Measurements from ENCODE around the gene SHLD2.
"Not testable (repeated sequence)": the region's sequence is repeated elsewhere in the genome, so short reads cannot be mapped to it uniquely, and the experiment has no call there.

Gene SHLD2

DNA sequence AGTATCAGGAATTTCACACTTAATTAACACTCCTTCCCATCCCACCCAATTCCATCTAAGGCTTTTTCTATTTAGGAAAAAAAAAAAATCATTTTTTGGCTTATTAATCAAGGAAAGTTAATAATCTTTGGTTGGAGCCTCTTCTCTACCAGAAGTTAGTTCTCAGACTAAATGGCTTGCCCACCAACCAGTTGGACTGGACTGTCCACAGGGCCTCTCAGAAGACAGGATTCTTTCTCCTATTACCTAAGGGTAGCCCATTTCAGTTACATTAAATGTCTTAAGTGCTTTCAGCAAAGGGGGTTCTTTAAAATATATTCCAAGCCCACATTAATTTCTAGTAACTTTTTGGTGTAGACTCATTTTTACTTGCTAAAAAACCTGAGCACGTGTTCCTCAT lies 35.6 kb upstream of the SHLD2 start:
- no peak overlapping the region for H3K4me3 ChIP-seq
- no peak for DNase-seq (ENCODE audit: low read depth, low spot score)
- no peak overlapping the region for H3K9ac ChIP-seq (ENCODE audit: insufficient read length)
- H3K36me3 ChIP-seq (ENCODE audit: insufficient read depth, low read length) = peaks cover 16% of the 10 kb centered on the region; the same call in 1 of the 2 replicates
- no peak for TF ChIP-seq POLR2AphosphoS5 (IDR thresholded peaks at IDR 0.05; ENCODE audit: borderline replicate concordance, low read depth, low read length)
- no peak for TF ChIP-seq EZH2 (IDR thresholded peaks at IDR 0.05)
- TF ChIP-seq FOXP2 (optimal IDR thresholded peaks at IDR 0.05; ENCODE audit: control extremely low read depth, extremely low read length, insufficient read depth) = no peak
- H3K9me3 ChIP-seq (ENCODE audit: low read depth, low read length) = no peaks in the 10 kb centered on the region
- no peak overlapping the region for H3K27ac ChIP-seq

DNA sequence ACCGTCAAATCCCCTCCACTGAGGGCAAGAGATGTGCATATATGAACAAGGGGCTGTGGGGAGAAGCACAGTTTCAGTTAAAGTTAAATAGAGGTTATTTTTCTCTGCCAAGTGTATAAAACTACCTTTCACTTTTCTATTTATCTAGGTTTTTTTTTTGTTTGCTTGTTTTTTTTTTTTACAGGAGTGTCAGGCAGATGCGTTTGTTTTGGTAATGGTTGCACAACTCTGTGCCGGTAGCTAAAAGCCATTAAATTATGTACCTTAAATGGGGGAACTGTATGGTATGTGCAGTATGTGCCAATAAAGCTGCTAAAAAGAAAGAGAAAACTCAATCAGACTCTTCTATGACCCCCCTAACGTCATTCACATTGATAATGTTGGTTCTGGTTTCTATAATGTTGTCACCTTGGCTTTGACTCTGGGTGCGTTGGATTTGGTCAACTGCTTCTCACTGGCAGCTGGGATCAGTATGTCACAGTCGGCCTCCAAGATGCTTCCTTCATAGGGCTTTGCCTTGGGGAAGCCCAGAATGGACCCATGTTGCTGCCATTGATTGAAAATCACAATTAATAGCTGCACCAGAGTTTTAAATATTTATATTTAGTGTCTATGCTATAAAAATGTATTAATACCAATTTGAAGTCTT lies 34.6 kb upstream of the SHLD2 start:
- H3K9me3 ChIP-seq (ENCODE audit: low read depth, low read length) = no peaks in the 10 kb centered on the region
- no peak overlapping the region for H3K9ac ChIP-seq (ENCODE audit: insufficient read length)
- H3K36me3 ChIP-seq (ENCODE audit: insufficient read depth, low read length) = peaks cover 16% of the 10 kb centered on the region; the same call in 1 of the 2 replicates
- no peak for DNase-seq (ENCODE audit: low read depth, low spot score)
- TF ChIP-seq EZH2 (IDR thresholded peaks at IDR 0.05) = no peak
- no peak for TF ChIP-seq POLR2AphosphoS5 (IDR thresholded peaks at IDR 0.05; ENCODE audit: borderline replicate concordance, low read depth, low read length)
- no peak for TF ChIP-seq FOXP2 (optimal IDR thresholded peaks at IDR 0.05; ENCODE audit: control extremely low read depth, extremely low read length, insufficient read depth)
- no peak overlapping the region for H3K27ac ChIP-seq
- no peak overlapping the region for H3K4me3 ChIP-seq

DNA sequence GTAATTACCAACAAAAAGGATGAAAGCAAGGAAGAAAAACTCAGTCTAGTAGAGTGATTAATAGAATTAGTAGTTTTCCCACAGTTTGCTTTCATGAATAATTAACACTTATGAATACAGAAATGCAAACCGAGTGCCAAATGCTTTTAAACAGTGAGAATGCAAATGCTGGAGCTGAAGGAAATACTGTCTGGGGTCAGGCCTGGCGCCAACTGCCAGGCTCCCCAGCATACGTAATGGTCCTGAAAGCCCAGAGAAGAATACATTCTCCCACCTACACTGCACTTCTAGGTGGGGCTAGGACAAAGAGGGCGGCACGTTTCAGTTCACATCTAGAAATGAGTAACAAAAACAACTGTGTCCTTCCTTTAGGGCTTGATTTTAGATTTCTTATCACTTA lies 30.4 kb upstream of the SHLD2 start:
- DNase-seq (ENCODE audit: low read depth, low spot score) = no peak
- Histone ChIP-seq H3K9ac (ENCODE audit: insufficient read length) (no peak overlapping the region), H3K27ac (no peak overlapping the region), H3K36me3 (ENCODE audit: insufficient read depth, low read length) (peaks cover 21% of the 10 kb centered on the region; the same call in 1 of the 2 replicates), H3K9me3 (ENCODE audit: low read depth, low read length) (no peaks in the 10 kb centered on the region), H3K4me3 (no peak overlapping the region)
- no peak for TF ChIP-seq EZH2 (IDR thresholded peaks at IDR 0.05)

DNA sequence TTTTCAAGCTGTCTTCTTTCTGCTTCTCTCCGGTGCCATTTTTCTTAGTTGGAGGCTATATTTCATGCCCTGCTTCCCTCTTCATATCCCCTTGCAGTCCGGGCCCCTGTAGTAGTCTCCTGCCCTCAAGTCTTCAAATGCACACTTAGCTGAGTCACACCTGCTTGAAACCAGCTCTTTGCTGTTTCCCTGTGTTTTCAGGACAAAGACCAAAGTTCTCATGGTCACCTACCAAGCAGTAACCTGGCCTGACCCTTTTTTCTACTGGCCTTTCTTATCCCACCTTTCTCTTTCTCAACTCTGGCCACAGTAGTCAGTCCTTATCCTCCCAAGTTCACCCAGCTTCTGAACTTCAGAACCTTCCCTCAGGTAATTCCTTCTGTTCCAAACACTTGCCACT lies 28.8 kb upstream of the SHLD2 start:
- no peak for DNase-seq (ENCODE audit: low read depth, low spot score)
- H3K4me3 ChIP-seq = no peak overlapping the region
- peaks cover 12% of the 10 kb centered on the region; the same call in 1 of the 2 replicates for H3K36me3 ChIP-seq (ENCODE audit: insufficient read depth, low read length)
- no peaks in the 10 kb centered on the region for H3K9me3 ChIP-seq (ENCODE audit: low read depth, low read length)
- H3K27ac ChIP-seq = no peak overlapping the region
- no peak overlapping the region for H3K9ac ChIP-seq (ENCODE audit: insufficient read length)
- TF ChIP-seq FOXP2 (optimal IDR thresholded peaks at IDR 0.05; ENCODE audit: control extremely low read depth, extremely low read length, insufficient read depth) = no peak

DNA sequence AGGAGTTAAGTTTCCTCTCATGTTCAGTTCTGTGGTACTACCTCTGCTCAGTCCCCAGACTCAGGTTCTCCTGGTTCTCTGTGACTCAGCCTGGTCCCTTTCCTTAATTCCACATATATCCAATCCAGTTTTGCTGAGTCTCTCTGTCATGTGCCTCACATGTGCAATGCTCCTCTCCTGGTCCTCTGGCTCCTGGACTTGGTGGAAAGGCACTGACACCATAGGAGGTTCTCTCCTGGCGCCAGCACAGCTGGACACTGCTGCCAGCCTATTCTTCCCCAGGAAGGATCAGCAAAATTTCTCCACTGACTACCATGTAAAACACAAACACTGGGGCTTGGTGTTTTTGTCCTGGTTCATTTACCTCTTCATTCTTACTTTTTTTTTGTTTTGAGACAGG lies 28.1 kb upstream of the SHLD2 start:
- H3K9ac ChIP-seq (ENCODE audit: insufficient read length) = no peak overlapping the region
- no peak overlapping the region for H3K4me3 ChIP-seq
- no peaks in the 10 kb centered on the region for H3K9me3 ChIP-seq (ENCODE audit: low read depth, low read length)
- peaks cover 12% of the 10 kb centered on the region; the same call in 1 of the 2 replicates for H3K36me3 ChIP-seq (ENCODE audit: insufficient read depth, low read length)
- TF ChIP-seq POLR2AphosphoS5 (IDR thresholded peaks at IDR 0.05; ENCODE audit: borderline replicate concordance, low read depth, low read length) (no peak), FOXP2 (optimal IDR thresholded peaks at IDR 0.05; ENCODE audit: control extremely low read depth, extremely low read length, insufficient read depth) (no peak), EZH2 (IDR thresholded peaks at IDR 0.05) (no peak)
- DNase-seq (ENCODE audit: low read depth, low spot score) = no peak
- H3K27ac ChIP-seq = no peak overlapping the region

DNA sequence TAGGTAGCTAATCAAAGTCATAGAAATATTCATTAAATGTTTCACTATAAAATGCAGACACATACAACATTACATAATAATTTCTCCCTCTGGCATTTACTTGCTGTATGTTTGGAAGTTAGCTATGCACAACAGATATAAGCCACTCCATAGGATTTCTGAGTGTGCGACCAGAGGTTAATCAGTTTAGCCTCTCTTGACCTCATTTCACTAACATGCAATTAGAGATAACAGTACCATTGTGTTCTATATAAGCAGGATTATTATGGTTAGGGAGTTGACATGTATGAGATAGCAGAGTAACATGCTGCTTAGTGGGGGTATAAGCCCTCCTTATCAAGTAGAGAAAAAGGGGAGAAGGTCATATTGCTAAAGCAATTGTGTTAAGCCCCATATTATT lies 26.7 kb upstream of the SHLD2 start:
- TF ChIP-seq POLR2AphosphoS5 (IDR thresholded peaks at IDR 0.05; ENCODE audit: borderline replicate concordance, low read depth, low read length) = no peak
- no peak for TF ChIP-seq FOXP2 (optimal IDR thresholded peaks at IDR 0.05; ENCODE audit: control extremely low read depth, extremely low read length, insufficient read depth)
- no peak for TF ChIP-seq EZH2 (IDR thresholded peaks at IDR 0.05)
- Histone ChIP-seq H3K9ac (ENCODE audit: insufficient read length) (no peak overlapping the region), H3K36me3 (ENCODE audit: insufficient read depth, low read length) (peaks cover 5% of the 10 kb centered on the region; the same call in 1 of the 2 replicates), H3K27ac (no peak overlapping the region), H3K9me3 (ENCODE audit: low read depth, low read length) (no peaks in the 10 kb centered on the region), H3K4me3 (no peak overlapping the region)
- DNase-seq (ENCODE audit: low read depth, low spot score) = no peak

DNA sequence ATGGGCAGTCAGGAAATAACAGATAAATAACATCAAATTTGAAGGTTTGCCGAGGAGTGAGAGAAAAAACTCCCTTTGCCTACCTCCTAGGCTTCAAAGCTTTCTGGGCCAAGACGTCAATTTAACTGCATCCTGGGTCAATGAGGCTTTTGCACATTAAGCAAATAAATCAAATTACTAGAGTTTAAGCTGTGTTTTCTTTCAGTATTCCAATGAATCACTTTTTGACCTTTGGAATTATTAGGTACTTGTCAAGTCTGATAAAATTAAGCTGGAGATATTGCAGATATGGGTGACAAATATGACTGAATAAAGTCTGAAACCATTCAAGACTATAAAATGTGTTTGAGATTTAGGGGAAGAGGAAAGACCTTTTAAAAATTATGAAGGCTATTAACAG lies 22.6 kb upstream of the SHLD2 start:
- Histone ChIP-seq H3K27ac (no peak overlapping the region), H3K4me3 (no peak overlapping the region), H3K36me3 (ENCODE audit: insufficient read depth, low read length) (peaks cover 5% of the 10 kb centered on the region; the same call in 1 of the 2 replicates), H3K9me3 (ENCODE audit: low read depth, low read length) (no peaks in the 10 kb centered on the region), H3K9ac (ENCODE audit: insufficient read length) (no peak overlapping the region)
- TF ChIP-seq POLR2AphosphoS5 (IDR thresholded peaks at IDR 0.05; ENCODE audit: borderline replicate concordance, low read depth, low read length) (no peak), EZH2 (IDR thresholded peaks at IDR 0.05) (no peak), FOXP2 (optimal IDR thresholded peaks at IDR 0.05; ENCODE audit: control extremely low read depth, extremely low read length, insufficient read depth) (no peak)
- no peak for DNase-seq (ENCODE audit: low read depth, low spot score)

DNA sequence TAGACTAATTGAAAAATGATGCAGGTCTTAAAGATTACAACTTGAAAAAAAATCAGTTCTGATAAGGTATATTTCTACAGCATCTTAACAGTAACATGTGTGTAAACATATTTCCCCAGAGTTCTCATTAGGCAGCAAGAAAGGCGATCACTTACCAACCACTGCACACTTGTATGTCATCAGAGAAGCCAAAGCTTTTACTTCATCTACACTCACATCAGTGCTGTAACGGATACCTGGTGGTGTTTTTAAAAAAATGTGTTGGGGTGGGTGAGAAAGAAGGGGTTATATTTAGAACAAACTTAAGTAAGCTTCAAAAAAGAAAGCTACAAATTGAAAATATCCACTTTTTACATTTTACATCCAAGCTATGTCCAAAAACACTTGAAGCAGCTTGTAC lies 18.6 kb upstream of the SHLD2 start:
- H3K4me3 ChIP-seq; H3K9me3 ChIP-seq (ENCODE audit: low read depth, low read length); H3K36me3 ChIP-seq (ENCODE audit: insufficient read depth, low read length); DNase-seq (ENCODE audit: low read depth, low spot score); H3K9ac ChIP-seq (ENCODE audit: insufficient read length); H3K27ac ChIP-seq: not testable (repeated sequence)

DNA sequence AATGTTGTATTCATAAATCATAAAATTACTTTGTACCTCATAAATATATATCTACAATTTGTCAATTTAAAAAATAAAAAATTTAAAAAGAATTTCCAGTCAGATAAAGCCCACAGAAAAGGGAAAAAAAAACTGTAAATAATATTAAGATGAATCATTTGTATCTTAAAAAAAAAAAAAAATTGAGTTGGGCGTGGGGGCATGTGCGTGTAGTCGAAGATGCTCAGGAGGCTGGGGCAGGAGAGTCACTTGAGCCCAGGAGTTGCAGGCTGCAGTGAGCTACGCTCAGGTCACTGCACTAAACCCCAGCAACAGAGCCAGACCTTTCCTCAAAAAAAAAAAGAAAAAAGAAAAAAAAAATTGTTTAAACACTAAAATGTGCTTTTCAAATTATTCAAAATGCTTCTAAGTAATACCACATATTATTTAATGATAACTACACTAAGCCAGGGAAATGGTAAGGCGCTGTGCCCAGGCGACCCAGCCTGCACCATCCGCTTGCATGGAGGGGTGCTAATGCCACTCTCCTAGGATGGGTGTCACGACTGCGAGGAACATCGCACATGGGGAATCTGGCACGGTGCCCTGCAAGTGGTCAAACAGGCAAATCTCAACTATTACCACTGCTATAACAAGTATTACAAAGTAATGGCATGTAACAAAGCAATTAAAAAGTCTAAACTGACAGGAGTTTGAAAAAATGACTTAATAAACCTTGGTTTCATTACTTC lies 15.7 kb upstream of the SHLD2 start:
- Histone ChIP-seq H3K4me3 (no peak overlapping the region), H3K9ac (ENCODE audit: insufficient read length) (no peak overlapping the region), H3K36me3 (ENCODE audit: insufficient read depth, low read length) (no peaks in the 10 kb centered on the region; the same call in 1 of the 2 replicates), H3K9me3 (ENCODE audit: low read depth, low read length) (no peaks in the 10 kb centered on the region), H3K27ac (no peak overlapping the region)
- no peak for DNase-seq (ENCODE audit: low read depth, low spot score)
- TF ChIP-seq EZH2 (IDR thresholded peaks at IDR 0.05) = no peak
- no peak for TF ChIP-seq FOXP2 (optimal IDR thresholded peaks at IDR 0.05; ENCODE audit: control extremely low read depth, extremely low read length, insufficient read depth)

DNA sequence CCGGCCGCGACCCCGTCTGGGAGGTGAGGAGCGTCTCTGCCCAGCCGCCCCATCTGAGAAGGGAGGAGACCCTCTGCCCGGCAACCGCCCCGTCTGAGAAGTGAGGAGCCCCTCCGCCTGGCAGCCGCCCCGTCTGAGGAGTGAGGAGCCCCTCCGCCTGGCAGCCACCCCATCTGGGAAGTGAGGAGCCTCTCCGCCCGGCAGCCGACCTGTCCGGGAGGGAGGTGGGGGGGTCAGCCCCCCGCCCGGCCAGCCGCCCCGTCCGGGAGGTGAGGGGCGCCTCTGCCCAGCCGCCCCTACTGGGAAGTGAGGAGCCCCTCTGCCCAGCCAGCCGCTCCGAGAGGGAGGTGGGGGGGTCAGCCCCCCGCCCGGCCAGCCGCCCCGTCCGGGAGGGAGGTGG lies 14.4 kb upstream of the SHLD2 start:
- DNase-seq (ENCODE audit: low read depth, low spot score); H3K4me3 ChIP-seq; H3K9ac ChIP-seq (ENCODE audit: insufficient read length); H3K9me3 ChIP-seq (ENCODE audit: low read depth, low read length); H3K36me3 ChIP-seq (ENCODE audit: insufficient read depth, low read length); H3K27ac ChIP-seq: not testable (repeated sequence)

DNA sequence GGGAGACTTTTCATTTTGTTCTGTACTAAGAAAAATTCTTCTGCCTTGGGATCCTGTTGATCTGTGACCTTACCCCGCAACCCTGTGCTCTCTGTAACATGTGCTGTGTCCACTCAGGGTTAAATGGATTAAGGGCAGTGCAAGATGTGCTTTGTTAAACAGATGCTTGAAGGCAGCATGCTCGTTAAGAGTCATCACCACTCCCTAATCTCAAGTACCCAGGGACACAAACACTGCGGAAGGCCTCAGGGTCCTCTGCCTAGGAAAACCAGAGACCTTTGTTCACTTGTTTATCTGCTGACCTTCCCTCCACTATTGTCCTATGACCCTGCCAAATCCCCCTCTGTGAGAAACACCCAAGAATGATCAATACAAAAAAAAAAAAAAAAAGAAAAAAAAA lies 13.4 kb upstream of the SHLD2 start:
- DNase-seq (ENCODE audit: low read depth, low spot score); H3K36me3 ChIP-seq (ENCODE audit: insufficient read depth, low read length); H3K27ac ChIP-seq; H3K9me3 ChIP-seq (ENCODE audit: low read depth, low read length); H3K4me3 ChIP-seq; H3K9ac ChIP-seq (ENCODE audit: insufficient read length): not testable (repeated sequence)

DNA sequence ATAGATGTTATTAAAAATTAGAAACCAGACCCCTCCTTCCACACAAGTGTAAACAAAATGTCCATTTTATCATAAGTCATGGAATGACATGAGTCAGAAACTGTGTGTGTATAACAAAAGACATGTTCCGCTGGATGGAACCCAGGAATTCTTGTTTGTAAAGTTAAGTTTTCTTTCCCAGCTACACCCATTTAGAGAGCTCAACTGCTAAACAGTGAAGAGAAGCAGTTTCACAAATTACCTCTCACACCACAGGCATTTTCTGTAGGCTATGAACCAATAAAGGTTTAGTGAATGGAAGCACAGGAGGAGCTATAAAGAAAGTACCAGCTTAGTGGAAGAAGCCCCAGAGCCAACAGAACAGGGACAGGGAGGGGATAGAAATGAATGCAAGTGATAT lies 12.8 kb upstream of the SHLD2 start:
- not testable (repeated sequence) for H3K9me3 ChIP-seq (ENCODE audit: low read depth, low read length); H3K27ac ChIP-seq; H3K4me3 ChIP-seq; H3K36me3 ChIP-seq (ENCODE audit: insufficient read depth, low read length); DNase-seq (ENCODE audit: low read depth, low spot score); H3K9ac ChIP-seq (ENCODE audit: insufficient read length)

Data from SK-N-MC (cell line).